ENCODE data around the gene RBPJL. TPM values are rescaled to one million over a fixed set of nuclear protein-coding genes. Genes with fewer than 3 reads are reported as not detected.

RBPJL gene
- total and polyA plus RNA-seq, 8 donors = 169 to 1,575 (median 454) TPM

GRCh38 chr20:45303586-45304463, 2.8 kb upstream of the RBPJL start:
- Histone ChIP-seq H3K27me3 (no peaks in the 10 kb centered on the region), H3K4me1 (peaks cover 5 to 10% (median 9%) of the 10 kb centered on the region in 3 donors), H3K27ac (no peak overlapping the region), H3K36me3 (no peaks in the 10 kb centered on the region), H3K4me3 (no peak overlapping the region), H3K9me3 (no peaks in the 10 kb centered on the region)
- DNase-seq (peak in 2 of 6 donors; percentile 34 to 64), FAIRE-seq (no peak), ATAC-seq (no peak)
- no peak for TF ChIP-seq CTCF (IDR thresholded peaks at IDR 0.05)
- intact Hi-C loops (cut with DNase I) = no loop called here
- WGBS, 2 donors = 83 to 84% methylated on average over 47 of the region's 47 CpGs

GRCh38 chr20:45304464-45304999, 2.1 kb upstream of the RBPJL start:
- no peaks in the 10 kb centered on the region for H3K36me3 ChIP-seq
- WGBS, 2 donors = 86 to 92% methylated on average over 43 of the region's 43 CpGs
- no peaks in the 10 kb centered on the region for H3K27me3 ChIP-seq
- ATAC-seq (no peak), DNase-seq (peak in 3 of 6 donors; percentile 39 to 70 (median 48)), FAIRE-seq (no peak)
- H3K4me3 ChIP-seq = no peak overlapping the region
- peaks cover 5 to 10% (median 9%) of the 10 kb centered on the region in 3 donors for H3K4me1 ChIP-seq
- H3K27ac ChIP-seq = no peak overlapping the region
- intact Hi-C loops (cut with DNase I) = no loop called here
- no peak for TF ChIP-seq CTCF (IDR thresholded peaks at IDR 0.05)
- no peaks in the 10 kb centered on the region for H3K9me3 ChIP-seq

- TF ChIP-seq CTCF (IDR thresholded peaks at IDR 0.05) = peak in 2 of 4 donors; percentile 18
- H3K9me3 ChIP-seq = no peaks in the 10 kb centered on the region
- no peaks in the 10 kb centered on the region for H3K36me3 ChIP-seq
- DNase-seq (peak; percentile 74 to 94 (median 88)), FAIRE-seq (no peak), ATAC-seq (peak; percentile 67 to 75 (median 72))
- no peaks in the 10 kb centered on the region for H3K27me3 ChIP-seq
- no peak overlapping the region for H3K4me3 ChIP-seq
- 24 to 31% methylated on average over 4 of the region's 4 CpGs for WGBS, 2 donors
- H3K27ac ChIP-seq = peak overlapping the region; percentile 20 to 55 (median 37)
- peaks cover 5 to 10% (median 9%) of the 10 kb centered on the region in 3 donors for H3K4me1 ChIP-seq
- intact Hi-C loops (cut with DNase I) = no loop called here
These were observed 1.4 kb upstream of the RBPJL start for GRCh38 chr20:45305262-45305661.

- ATAC-seq = peak; percentile 1 to 4 (median 3)
- Histone ChIP-seq H3K36me3 (no peaks in the 10 kb centered on the region), H3K4me1 (peaks cover 5 to 10% (median 9%) of the 10 kb centered on the region in 3 donors), H3K27ac (peak overlapping the region; percentile 55 to 62 (median 59)), H3K27me3 (no peaks in the 10 kb centered on the region), H3K4me3 (peak overlapping the region; percentile 33 to 64 (median 54)), H3K9me3 (no peaks in the 10 kb centered on the region)
- 19 to 23% methylated on average over 16 of the region's 16 CpGs for WGBS, 2 donors
- FAIRE-seq = no peak
- DNase-seq = peak in 1 of 6 donors; percentile 58
- TF ChIP-seq CTCF (IDR thresholded peaks at IDR 0.05) = no peak
- intact Hi-C loops (cut with DNase I) = no loop called here
These were observed 518 bp downstream of the RBPJL start for GRCh38 chr20:45307076-45307640.

All from pancreas (tissue), 10 donors.